Muscle of leg (tissue), 11 donors: ENCODE data around the gene EPOP. TPM values are rescaled to one million over a fixed set of nuclear protein-coding genes. Genes with fewer than 3 reads are reported as not detected.
"Not testable (repeated sequence)": the region's sequence is repeated elsewhere in the genome, so short reads cannot be mapped to it uniquely, and the experiment has no call there.

Source experiments
- DNase-seq: peaks from one replicate; pipeline ENCODE4 v3.0.0; 2013
- H3K27ac ChIP-seq: one replicate; pipeline ENCODE4 v1.5.1; 2013; ENCODE audit warnings: mild to moderate bottlenecking, low read length, control low read depth
- H3K27me3 ChIP-seq: one replicate; pipeline ENCODE4 v1.6.1; 2013; ENCODE audit warnings: low read length; ENCODE audit not compliant: control insufficient read depth, insufficient read depth
- H3K36me3 ChIP-seq: one replicate; pipeline ENCODE4 v1.6.1; 2013; ENCODE audit warnings: low read length; ENCODE audit not compliant: control insufficient read depth, insufficient read depth
- H3K4me1 ChIP-seq: one replicate; pipeline ENCODE4 v1.6.1; 2013; ENCODE audit warnings: low read length; ENCODE audit not compliant: control insufficient read depth, insufficient read depth
- H3K4me3 ChIP-seq: one replicate; pipeline ENCODE4 v1.5.1; 2013; ENCODE audit warnings: low read length, control low read depth
- H3K9me3 ChIP-seq: replicated peaks from 2 replicates; pipeline ENCODE4 v1.6.1; 2013; ENCODE audit warnings: low read depth, low read length; ENCODE audit not compliant: control insufficient read depth
- WGBS: methylation state at CpG from one replicate; pipeline ENCODE4 v1.1.5; 2013; ENCODE audit warnings: missing lambda C conversion rate; ENCODE audit not compliant: insufficient coverage; 5-methylcytosine and 5-hydroxymethylcytosine counted together
- polyA plus RNA-seq, 8 donors: library from polyadenylated mRNA; unstranded; fragments of 120-200 nt; gene quantifications; one replicate each; pipeline versions ENCODE4 v1.2.1 to v1.2.3, GENCODE V29; 2013; ENCODE audit warnings: inconsistent platforms in 1 of 8, low replicate concordance in 1 of 8; ENCODE audit not compliant: insufficient read length in 8 of 8, insufficient read depth in 1 of 8
- total RNA-seq: library from RNA; stranded (reverse); fragments of 120-200 nt; gene quantifications from one replicate; pipeline ENCODE4 v1.2.4, GENCODE V29; 2013

The EPOP gene
- total and polyA plus RNA-seq, 9 donors: 0.31 to 0.78 (median 0.41) TPM

- H3K9me3 ChIP-seq, H3K4me1 ChIP-seq, H3K4me3 ChIP-seq, DNase-seq, H3K36me3 ChIP-seq, H3K27ac ChIP-seq: not testable (repeated sequence)
- 82% methylated on average over 6 of the region's 11 CpGs for WGBS
- peaks cover 20% of the 10 kb centered on the region for H3K27me3 ChIP-seq
Observed at GRCh38 chr17:38650653-38651173, 24.0 kb downstream of the EPOP start.

GRCh38 chr17:38637951-38638350 lies 36.8 kb downstream of the EPOP start:
- no peak overlapping the region for H3K4me3 ChIP-seq
- H3K9me3 ChIP-seq: no peaks in the 10 kb centered on the region
- no peaks in the 10 kb centered on the region for H3K4me1 ChIP-seq
- no CpG with 5 or more reads among the region's 4 CpGs for WGBS
- peaks cover 2% of the 10 kb centered on the region for H3K27me3 ChIP-seq
- DNase-seq: no peak
- no peak overlapping the region for H3K27ac ChIP-seq
- H3K36me3 ChIP-seq: no peaks in the 10 kb centered on the region

DNA sequence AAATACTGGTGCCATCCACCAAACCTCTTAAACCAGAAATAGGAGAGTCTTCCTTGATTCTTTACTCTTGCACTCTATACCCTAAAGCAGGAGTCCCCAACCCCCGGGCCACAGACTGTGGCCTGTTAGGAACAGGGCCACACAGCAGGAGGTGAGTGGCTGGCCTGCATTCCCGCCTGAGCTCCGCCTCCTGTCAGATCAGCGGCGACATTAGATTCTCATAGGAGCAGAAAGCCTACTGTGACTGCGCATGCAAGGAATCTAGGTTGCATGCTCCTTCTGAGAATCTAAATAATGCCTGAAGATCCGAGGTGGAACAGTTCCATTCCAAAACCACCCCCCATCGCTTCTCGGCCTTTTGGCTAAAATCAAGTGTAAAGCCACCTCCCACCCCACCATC lies 38.7 kb downstream of the EPOP start:
- Histone ChIP-seq H3K27me3 (peaks cover under 1% of the 10 kb centered on the region), H3K36me3 (no peaks in the 10 kb centered on the region), H3K9me3 (no peaks in the 10 kb centered on the region), H3K4me1 (no peaks in the 10 kb centered on the region), H3K4me3 (no peak overlapping the region), H3K27ac (no peak overlapping the region)
- DNase-seq: no peak
- 30% methylated on average over 7 of the region's 9 CpGs for WGBS

GRCh38 chr17:38632334-38632733 lies 42.4 kb downstream of the EPOP start:
- Histone ChIP-seq H3K27ac (no peak overlapping the region), H3K9me3 (no peaks in the 10 kb centered on the region), H3K4me1 (no peaks in the 10 kb centered on the region), H3K36me3 (no peaks in the 10 kb centered on the region), H3K27me3 (no peaks in the 10 kb centered on the region), H3K4me3 (no peak overlapping the region)
- WGBS: 67% methylated on average over 3 of the region's 6 CpGs
- no peak for DNase-seq

DNA sequence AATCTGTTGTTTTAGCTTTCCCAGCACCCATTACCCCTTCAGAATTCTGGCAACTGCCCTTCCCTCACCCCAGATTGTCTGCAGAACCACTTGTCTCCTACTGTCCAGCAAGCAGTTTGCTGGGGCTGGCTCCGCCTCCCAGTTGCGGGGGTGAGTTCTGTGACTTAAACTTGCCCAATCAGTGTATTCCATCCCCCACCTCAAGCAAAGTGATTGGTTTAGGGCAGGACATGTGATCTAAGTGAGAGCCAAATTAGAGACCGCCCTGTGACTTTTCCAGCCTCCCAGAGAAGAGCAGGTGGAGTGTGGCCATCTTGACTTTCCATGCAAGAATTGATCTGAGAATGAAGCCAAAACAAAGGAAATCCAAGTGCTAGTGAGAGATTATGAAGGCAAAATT lies 46.3 kb downstream of the EPOP start:
- H3K4me3 ChIP-seq: no peak overlapping the region
- WGBS: 83% methylated on average over 1 of the region's 3 CpGs
- no peak for DNase-seq

DNA sequence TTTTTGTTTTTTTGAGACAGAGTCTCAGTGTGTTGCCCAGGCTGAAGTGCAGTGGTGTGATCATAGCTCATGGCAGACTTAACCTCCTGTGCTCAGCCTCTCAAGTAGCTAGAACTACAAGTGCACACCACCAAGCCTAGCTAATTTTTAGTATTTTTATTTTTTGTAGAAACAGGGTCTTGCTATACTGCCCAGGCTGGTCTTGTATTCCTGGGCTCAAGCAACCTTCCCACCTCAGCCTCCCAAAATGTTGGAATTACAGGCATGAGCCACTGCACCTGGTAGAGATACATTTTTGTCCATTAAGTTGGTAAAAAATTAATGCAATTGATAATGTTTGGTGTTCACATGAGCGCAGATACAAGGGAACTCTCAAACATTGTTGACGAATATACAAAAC lies 46.8 kb downstream of the EPOP start:
- peaks cover 5% of the 10 kb centered on the region for H3K27me3 ChIP-seq
- no peak for DNase-seq
- no peaks in the 10 kb centered on the region for H3K9me3 ChIP-seq
- H3K27ac ChIP-seq: no peak overlapping the region
- no peaks in the 10 kb centered on the region for H3K4me1 ChIP-seq
- H3K4me3 ChIP-seq: no peak overlapping the region
- WGBS: no CpG with 5 or more reads among the region's 2 CpGs
- no peaks in the 10 kb centered on the region for H3K36me3 ChIP-seq

More for the DNA sequence above, 46.3 kb downstream of the EPOP start:
- peaks cover 2% of the 10 kb centered on the region for H3K27me3 ChIP-seq
- no peaks in the 10 kb centered on the region for H3K4me1 ChIP-seq
- no peaks in the 10 kb centered on the region for H3K9me3 ChIP-seq
- H3K27ac ChIP-seq: no peak overlapping the region
- H3K36me3 ChIP-seq: no peaks in the 10 kb centered on the region

- not testable (repeated sequence) for DNase-seq, H3K36me3 ChIP-seq, H3K4me3 ChIP-seq, H3K27me3 ChIP-seq, H3K4me1 ChIP-seq, H3K27ac ChIP-seq, H3K9me3 ChIP-seq
- WGBS: no CpG with 5 or more reads among the region's 6 CpGs
Observed at GRCh38 chr17:38626606-38627226, 48.0 kb downstream of the EPOP start.

DNA sequence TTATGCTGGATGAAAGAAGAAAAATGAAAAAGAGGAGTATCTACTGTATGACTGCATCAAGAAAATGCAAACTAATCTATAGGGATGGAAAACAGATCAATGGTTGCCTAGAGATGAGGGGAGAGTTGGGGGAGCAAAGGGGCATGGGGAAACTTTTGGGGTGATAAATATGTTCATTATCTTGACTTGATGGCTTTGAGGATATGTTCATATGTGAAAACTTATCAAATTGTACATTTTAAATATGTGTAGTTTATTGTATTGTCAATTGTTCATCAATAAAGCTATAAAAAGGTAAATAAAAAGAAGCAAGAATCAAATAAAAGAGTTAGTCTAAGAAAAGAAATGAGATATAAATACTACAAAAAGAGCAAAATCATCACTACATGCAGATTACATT lies 49.3 kb downstream of the EPOP start:
- Histone ChIP-seq H3K27me3 (peaks cover 11% of the 10 kb centered on the region), H3K27ac (no peak overlapping the region)
- no peak for DNase-seq

GRCh38 chr17:38624782-38625355 lies 49.9 kb downstream of the EPOP start:
- H3K4me3 ChIP-seq, H3K9me3 ChIP-seq, H3K27ac ChIP-seq, H3K4me1 ChIP-seq, H3K36me3 ChIP-seq, DNase-seq: not testable (repeated sequence)
- peaks cover 14% of the 10 kb centered on the region for H3K27me3 ChIP-seq
- WGBS: 90% methylated on average over 3 of the region's 14 CpGs

More for the DNA sequence above, 49.3 kb downstream of the EPOP start:
- Histone ChIP-seq H3K4me3 (no peak overlapping the region), H3K4me1 (no peaks in the 10 kb centered on the region), H3K9me3 (no peaks in the 10 kb centered on the region), H3K36me3 (no peaks in the 10 kb centered on the region)
